SK-N-DZ (cell line): ENCODE data around the gene PRSS27.
"Not testable (repeated sequence)": the region's sequence is repeated elsewhere in the genome, so short reads cannot be mapped to it uniquely, and the experiment has no call there.

ENCODE experiments used
- DNase-seq: peaks from one replicate; pipeline ENCODE4 v3.0.0-alpha.2; 2015; ENCODE audit warnings: low spot score

Gene PRSS27

GRCh38 chr16:2696601-2697250 lies 23.3 kb downstream of the PRSS27 start:
- not testable (repeated sequence) for DNase-seq

GRCh38 chr16:2692948-2693651 lies 26.9 kb downstream of the PRSS27 start:
- no peak for DNase-seq

DNA sequence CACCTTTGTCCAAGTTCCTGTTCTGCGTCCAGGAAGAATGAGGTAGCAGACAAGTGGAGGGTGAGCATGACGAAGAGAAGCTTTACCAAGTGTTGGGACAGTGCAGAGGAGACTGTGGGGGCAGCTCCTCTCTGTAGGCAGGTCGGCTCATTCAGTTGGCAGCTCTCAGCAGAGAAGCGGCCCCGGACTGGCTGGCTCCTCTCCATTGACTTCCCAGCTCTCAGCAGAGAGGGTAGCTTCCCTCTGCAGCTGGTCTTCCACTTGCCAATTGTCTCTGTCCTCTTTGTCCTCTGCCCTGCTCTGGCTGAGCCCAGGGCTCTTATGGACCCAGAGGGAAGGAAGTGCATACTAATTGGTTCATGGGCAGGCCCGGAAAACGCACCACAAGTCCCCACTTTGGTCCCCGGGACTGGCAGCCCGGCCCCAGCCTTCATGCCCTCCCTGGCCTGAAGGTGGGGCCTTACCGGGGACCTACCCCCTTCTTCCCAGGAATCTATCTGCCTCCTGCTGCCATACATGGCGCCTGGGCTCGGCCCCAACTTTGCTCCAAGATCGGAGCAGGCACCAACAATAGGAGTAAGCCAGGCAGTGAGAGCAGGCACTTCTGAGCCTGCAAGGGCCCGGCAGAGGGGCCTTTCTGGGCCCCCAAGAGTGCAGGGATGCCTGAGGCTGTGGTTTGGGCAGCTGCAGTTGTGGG lies 27.6 kb downstream of the PRSS27 start:
- no peak for DNase-seq

DNA sequence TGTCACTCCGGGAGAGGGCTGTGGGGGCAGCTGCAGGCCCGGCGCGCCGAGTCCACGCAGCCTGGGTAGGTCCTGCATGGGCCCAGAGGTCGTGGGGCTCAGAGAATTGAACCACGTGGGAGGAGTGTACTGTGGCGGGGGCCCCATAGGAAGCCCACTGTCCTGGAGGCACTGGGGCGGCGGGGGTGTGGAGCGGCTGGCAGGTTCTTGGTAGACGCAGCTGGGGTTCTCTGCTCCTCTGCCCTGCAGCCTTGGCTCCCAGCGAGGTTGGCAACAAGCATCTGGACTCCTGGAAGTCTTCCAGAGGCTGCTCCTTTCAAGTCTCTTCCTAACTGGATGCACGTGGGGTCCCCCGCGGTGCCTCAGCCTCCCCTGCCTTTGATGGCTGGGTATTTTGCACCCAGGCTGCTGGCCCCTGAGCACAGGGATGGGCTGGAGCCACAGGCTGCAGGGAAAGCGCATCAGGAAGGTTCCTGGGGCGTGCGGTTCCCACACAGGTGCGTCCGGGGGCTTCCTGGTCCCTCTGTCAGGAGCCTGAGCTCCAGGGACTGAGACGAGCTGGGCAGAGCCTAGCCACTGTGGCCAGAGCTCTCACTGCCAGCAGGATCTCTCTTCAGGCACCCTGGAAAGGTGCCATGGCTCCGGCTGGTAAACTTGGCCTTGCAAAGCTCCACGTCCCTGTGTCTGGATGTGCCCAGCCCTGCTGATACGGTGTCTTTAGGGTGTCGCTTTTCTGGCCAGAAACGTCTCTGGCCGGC lies 28.4 kb downstream of the PRSS27 start:
- no peak for DNase-seq

GRCh38 chr16:2690852-2691251 lies 29.2 kb downstream of the PRSS27 start:
- no peak for DNase-seq

GRCh38 chr16:2689968-2690801 lies 29.8 kb downstream of the PRSS27 start:
- DNase-seq, result no peak

DNA sequence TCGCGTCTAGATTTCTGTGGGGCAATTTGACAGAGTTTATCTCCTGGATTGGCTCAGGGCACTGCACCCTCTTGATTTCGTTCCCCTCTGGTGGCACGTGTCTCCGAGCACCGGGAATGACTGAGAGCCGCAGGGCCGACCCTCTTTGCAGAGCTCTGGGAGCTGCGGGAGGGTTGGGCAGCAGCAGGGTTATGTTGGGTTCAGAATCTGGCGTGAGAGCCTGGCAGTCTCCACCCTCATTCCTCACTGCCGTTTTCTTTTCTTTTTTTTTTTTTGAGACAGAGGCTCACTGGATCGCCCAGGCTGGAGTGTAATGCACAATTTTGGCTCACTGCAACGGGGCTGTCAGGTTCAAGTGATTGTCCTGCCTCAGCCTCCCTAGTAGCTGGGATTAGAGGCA lies 30.6 kb downstream of the PRSS27 start:
- not testable (repeated sequence) for DNase-seq

GRCh38 chr16:2687531-2688308 lies 32.3 kb downstream of the PRSS27 start:
- no peak for DNase-seq

DNA sequence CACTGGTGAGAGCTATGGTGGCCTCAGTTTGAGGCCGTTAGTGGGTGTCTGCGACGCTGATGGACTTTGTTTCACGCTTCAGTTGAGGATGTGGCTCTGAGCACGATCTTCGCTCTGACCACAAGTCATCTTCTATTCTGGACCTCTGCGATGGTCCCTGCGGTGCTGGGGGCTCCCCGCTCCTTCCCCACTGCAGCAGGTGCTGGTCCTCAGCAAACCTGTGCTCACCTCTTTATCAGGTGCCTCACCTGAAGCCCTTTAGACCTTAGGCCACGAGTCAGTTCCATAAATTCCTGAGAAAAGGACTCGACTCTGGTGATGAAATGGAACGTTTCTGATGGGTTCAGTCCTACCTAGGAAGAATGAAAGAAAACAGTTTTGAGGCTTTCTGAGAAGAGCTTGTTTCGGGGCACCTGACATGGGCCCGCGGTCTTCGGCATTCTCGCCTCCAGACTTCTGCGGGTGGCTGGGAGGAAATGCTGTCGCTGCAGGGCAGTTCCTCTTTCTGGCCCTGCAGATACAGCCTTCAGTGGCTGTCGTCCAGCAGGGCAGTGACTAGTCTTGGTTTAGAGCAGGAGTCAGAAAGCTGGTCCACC lies 33.0 kb downstream of the PRSS27 start:
- no peak for DNase-seq

DNA sequence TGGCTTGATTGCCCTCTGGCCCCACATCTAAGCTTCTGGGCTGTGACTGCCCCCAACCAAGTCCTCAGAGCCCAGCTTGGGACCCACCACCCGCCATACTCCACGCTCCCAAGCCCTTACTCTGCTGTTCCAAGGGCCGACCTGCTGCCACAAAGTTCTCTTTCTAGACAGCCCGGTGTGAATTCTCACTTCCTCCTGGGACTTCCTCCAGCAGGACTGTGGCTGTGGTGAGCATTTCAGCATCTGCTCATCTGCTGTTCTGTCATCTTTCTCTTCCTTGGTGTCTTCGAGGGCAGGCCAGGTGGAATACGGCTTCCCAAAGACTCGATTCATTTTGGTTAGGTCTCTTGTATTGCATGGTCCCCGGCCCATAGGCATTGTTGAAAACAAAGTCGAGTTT lies 33.9 kb downstream of the PRSS27 start:
- DNase-seq, result not testable (repeated sequence)

DNA sequence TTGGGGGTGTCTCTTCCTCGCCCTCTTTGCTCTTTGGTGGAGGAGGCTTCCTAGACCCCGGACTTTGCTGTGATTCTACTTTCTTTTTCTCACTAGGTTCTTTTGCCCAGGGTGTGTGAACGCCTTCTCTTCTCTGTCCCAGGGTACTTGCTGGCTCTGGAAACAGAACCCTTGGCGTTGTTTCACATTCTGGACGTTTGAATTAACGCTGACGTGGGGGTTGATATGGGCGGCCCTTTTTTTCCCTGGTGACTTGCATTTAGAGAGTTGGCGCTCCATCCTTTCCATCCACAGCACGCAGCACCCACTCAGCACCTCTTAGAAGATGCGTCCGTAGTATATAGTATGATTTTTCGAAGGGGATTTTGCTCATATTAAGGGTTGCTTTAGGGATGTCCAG lies 37.0 kb downstream of the PRSS27 start:
- DNase-seq, result not testable (repeated sequence)

GRCh38 chr16:2682209-2683021 lies 37.6 kb downstream of the PRSS27 start, which contains the start of gene KCTD5:
Gene KCTD5, plus strand, starts transcription at chr16:2682523. Its CDS starts 26 bp downstream, at chr16:2682549.
- peak; percentile 94 for DNase-seq

- DNase-seq, result not testable (repeated sequence)
Measured at GRCh38 chr16:2680360-2680759, 39.7 kb downstream of the PRSS27 start.

- DNase-seq, result peak; percentile 52
Measured at GRCh38 chr16:2679902-2680301, 40.1 kb downstream of the PRSS27 start.

DNA sequence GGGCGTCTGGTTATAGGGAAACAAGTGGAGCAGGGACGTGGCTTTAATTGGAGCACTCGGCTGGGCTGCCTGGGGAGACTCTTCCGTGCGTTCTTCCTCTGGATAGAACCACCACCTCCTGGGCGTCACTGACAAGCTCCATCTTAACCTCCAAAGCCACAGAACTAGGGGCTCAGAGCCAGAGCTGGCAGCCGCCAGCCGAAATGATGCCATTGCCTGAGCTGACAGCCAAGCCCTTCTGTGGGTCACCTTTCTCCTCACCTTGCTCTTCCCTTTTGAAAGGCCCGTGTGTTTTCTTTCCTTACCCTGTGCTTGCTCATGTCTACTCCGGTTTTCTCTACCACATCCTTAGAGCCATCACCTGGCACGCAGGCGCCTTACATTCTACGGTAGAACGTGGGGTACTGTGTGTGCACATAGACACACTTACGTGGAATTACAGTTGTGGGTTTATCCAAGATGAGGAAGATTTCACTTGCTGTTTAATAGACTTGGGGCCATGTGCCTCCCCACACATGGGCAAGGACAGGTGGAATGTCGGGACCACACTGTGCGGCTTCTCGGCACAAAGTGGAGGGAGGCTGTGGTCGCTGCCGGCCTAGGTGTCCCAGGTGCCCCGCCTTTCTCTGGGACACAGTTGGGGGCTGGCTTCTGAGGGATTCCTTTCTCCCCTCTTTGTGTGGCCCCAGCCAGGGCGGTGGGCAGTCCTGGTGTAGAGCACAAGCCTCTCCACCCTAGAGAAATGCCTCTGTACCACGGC lies 41.6 kb downstream of the PRSS27 start:
- not testable (repeated sequence) for DNase-seq

GRCh38 chr16:2676937-2677336 lies 43.1 kb downstream of the PRSS27 start:
- DNase-seq, result not testable (repeated sequence)

DNA sequence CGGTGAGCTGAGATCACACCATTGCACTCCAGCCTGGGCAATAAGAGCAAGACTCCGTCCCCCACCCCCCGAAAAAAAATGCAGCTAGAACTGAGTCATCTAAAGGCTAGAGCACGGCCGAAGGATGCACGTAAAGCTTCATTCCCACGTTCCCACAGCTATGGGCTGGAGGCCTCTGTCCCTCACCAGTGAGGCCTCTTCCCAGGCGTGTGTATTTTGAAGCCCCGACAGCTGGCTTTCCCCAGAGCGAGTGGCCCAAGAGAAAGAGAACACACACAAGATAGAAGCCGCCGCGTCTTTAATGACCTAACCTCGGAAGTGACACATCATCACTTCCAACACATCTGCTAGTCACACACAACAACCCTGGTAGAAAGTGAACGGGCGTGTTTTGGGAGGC lies 44.3 kb downstream of the PRSS27 start:
- no peak for DNase-seq

DNA sequence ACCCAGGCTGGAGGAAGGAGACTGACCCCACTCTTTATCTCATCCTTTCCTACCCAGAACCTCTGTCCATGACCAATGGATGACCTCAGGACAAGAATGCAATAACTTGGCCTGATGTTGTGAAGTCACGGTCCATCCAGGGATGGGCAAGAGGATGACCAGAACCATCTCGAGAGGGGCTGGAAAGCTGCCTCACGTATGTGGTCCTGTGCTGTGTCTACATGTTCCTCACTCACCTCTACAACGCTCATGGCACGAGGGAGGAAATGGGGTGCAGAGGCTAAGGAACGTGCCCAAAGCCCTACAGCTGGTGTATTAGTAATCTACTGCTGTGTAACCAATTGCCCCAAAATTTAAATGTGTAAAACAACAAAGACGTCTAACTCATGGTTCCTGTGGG lies 45.0 kb downstream of the PRSS27 start:
- no peak for DNase-seq
